NOMO-1 (cell line): ENCODE results near the gene GNG11.

Experiments used
- DNase-seq, 2 experiments: peaks; one replicate each; lab custom pipeline; 2025; ENCODE audit not compliant: unreplicated experiment in 2 of 2; lab: John Stamatoyannopoulos, UW

Gene GNG11

GRCh38 chr7:93945756-93946535 is 24.4 kb downstream of the GNG11 start:
- DNase-seq, result no peak

GRCh38 chr7:93948106-93948505 is 26.6 kb downstream of the GNG11 start:
- DNase-seq, result no peak

GRCh38 chr7:93948873-93949272 is 27.3 kb downstream of the GNG11 start:
- DNase-seq, result no peak

- DNase-seq, result no peak
Measured at GRCh38 chr7:93949423-93949822, 27.9 kb downstream of the GNG11 start.

GRCh38 chr7:93955304-93955703 is 33.8 kb downstream of the GNG11 start:
- no peak for DNase-seq

- no peak for DNase-seq
Measured at GRCh38 chr7:93957767-93958166, 36.2 kb downstream of the GNG11 start.

GRCh38 chr7:93958216-93958615 is 36.7 kb downstream of the GNG11 start:
- DNase-seq, result no peak

GRCh38 chr7:93958651-93959050 is 37.1 kb downstream of the GNG11 start:
- no peak for DNase-seq

- DNase-seq, result no peak
Measured at GRCh38 chr7:93960986-93961385, 39.5 kb downstream of the GNG11 start.

- DNase-seq, result no peak
Measured at GRCh38 chr7:93964262-93964661, 42.7 kb downstream of the GNG11 start.

GRCh38 chr7:93964813-93965212 is 43.3 kb downstream of the GNG11 start:
- DNase-seq, result no peak

GRCh38 chr7:93968911-93969620 is 47.5 kb downstream of the GNG11 start:
- DNase-seq, result no peak

GRCh38 chr7:93972029-93972725 is 50.6 kb downstream of the GNG11 start:
- DNase-seq, result no peak

GRCh38 chr7:93973134-93973533 is 51.6 kb downstream of the GNG11 start:
- no peak for DNase-seq

GRCh38 chr7:93977211-93977950 is 55.8 kb downstream of the GNG11 start:
- no peak for DNase-seq
